ES-I3 (cell line): ENCODE data around the gene CLSTN2.

Source experiments
- H3K36me3 ChIP-seq: 2 replicates; pipeline ENCODE4 v1.6.1; 2013; ENCODE audit warnings: mild to moderate bottlenecking, low read length, control low read depth, moderate library complexity; ENCODE audit not compliant: insufficient read depth
- H3K4me1 ChIP-seq: 2 replicates; pipeline ENCODE4 v1.6.1; 2013; ENCODE audit warnings: mild to moderate bottlenecking, control low read depth, low read length; ENCODE audit not compliant: insufficient read depth
- H3K9ac ChIP-seq: 2 replicates; pipeline ENCODE4 v1.6.1; 2013; ENCODE audit warnings: low read depth, mild to moderate bottlenecking, low read length, moderate library complexity
- H3K9me3 ChIP-seq: 2 replicates; pipeline ENCODE4 v1.6.1; 2013; ENCODE audit warnings: mild to moderate bottlenecking, low read length, moderate library complexity; ENCODE audit not compliant: control insufficient read depth, insufficient read depth

Gene CLSTN2

GRCh38 chr3:140284372-140284771 lies 349.4 kb downstream of the CLSTN2 start:
- H3K4me1 ChIP-seq: peaks cover 14% of the 10 kb centered on the region
- H3K9ac ChIP-seq: no peak overlapping the region
- no peaks in the 10 kb centered on the region for H3K9me3 ChIP-seq
- no peaks in the 10 kb centered on the region for H3K36me3 ChIP-seq

GRCh38 chr3:140285380-140285779 lies 350.4 kb downstream of the CLSTN2 start:
- Histone ChIP-seq H3K4me1 (peaks cover 14% of the 10 kb centered on the region), H3K36me3 (no peaks in the 10 kb centered on the region), H3K9ac (no peak overlapping the region), H3K9me3 (no peaks in the 10 kb centered on the region)

GRCh38 chr3:140288595-140288994 lies 353.6 kb downstream of the CLSTN2 start:
- Histone ChIP-seq H3K9ac (no peak overlapping the region), H3K4me1 (peaks cover 14% of the 10 kb centered on the region), H3K9me3 (no peaks in the 10 kb centered on the region), H3K36me3 (no peaks in the 10 kb centered on the region)

- peaks cover 10% of the 10 kb centered on the region for H3K4me1 ChIP-seq
- no peak overlapping the region for H3K9ac ChIP-seq
- no peaks in the 10 kb centered on the region for H3K9me3 ChIP-seq
- H3K36me3 ChIP-seq: no peaks in the 10 kb centered on the region
These were observed 355.1 kb downstream of the CLSTN2 start for GRCh38 chr3:140290105-140290504.

- no peaks in the 10 kb centered on the region for H3K9me3 ChIP-seq
- H3K4me1 ChIP-seq: peaks cover 12% of the 10 kb centered on the region
These were observed 357.2 kb downstream of the CLSTN2 start for GRCh38 chr3:140292170-140292569.

GRCh38 chr3:140292684-140293083 lies 357.7 kb downstream of the CLSTN2 start:
- Histone ChIP-seq H3K9ac (no peak overlapping the region), H3K36me3 (no peaks in the 10 kb centered on the region), H3K4me1 (peaks cover 16% of the 10 kb centered on the region), H3K9me3 (no peaks in the 10 kb centered on the region)

More at GRCh38 chr3:140292170-140292569, 357.2 kb downstream of the CLSTN2 start:
- H3K9ac ChIP-seq: no peak overlapping the region
- no peaks in the 10 kb centered on the region for H3K36me3 ChIP-seq

GRCh38 chr3:140294058-140294457 lies 359.1 kb downstream of the CLSTN2 start:
- Histone ChIP-seq H3K9me3 (no peaks in the 10 kb centered on the region), H3K4me1 (peaks cover 12% of the 10 kb centered on the region; the same call in 1 of the 2 replicates), H3K9ac (no peak overlapping the region), H3K36me3 (no peaks in the 10 kb centered on the region)

- no peaks in the 10 kb centered on the region for H3K9me3 ChIP-seq
- H3K9ac ChIP-seq: no peak overlapping the region
- peaks cover 20% of the 10 kb centered on the region; the same call in 1 of the 2 replicates for H3K4me1 ChIP-seq
- H3K36me3 ChIP-seq: no peaks in the 10 kb centered on the region
These were observed 361.9 kb downstream of the CLSTN2 start for GRCh38 chr3:140296796-140297352.

- H3K4me1 ChIP-seq: peaks cover 20% of the 10 kb centered on the region; the same call in 1 of the 2 replicates
- no peaks in the 10 kb centered on the region for H3K9me3 ChIP-seq
- H3K9ac ChIP-seq: no peak overlapping the region
- H3K36me3 ChIP-seq: no peaks in the 10 kb centered on the region
These were observed 363.1 kb downstream of the CLSTN2 start for GRCh38 chr3:140298043-140298442.

- no peak overlapping the region for H3K9ac ChIP-seq
- no peaks in the 10 kb centered on the region for H3K36me3 ChIP-seq
- peaks cover 20% of the 10 kb centered on the region; the same call in 1 of the 2 replicates for H3K4me1 ChIP-seq
- no peaks in the 10 kb centered on the region for H3K9me3 ChIP-seq
These were observed 363.6 kb downstream of the CLSTN2 start for GRCh38 chr3:140298569-140299070.

- H3K9me3 ChIP-seq: peaks cover 3% of the 10 kb centered on the region
- H3K4me1 ChIP-seq: peaks cover 10% of the 10 kb centered on the region; the same call in 1 of the 2 replicates
- H3K9ac ChIP-seq: no peak overlapping the region
- H3K36me3 ChIP-seq: no peaks in the 10 kb centered on the region
These were observed 368.9 kb downstream of the CLSTN2 start for GRCh38 chr3:140303875-140304274.

GRCh38 chr3:140308535-140308934 lies 373.6 kb downstream of the CLSTN2 start:
- no peak overlapping the region for H3K9ac ChIP-seq
- H3K4me1 ChIP-seq: no peaks in the 10 kb centered on the region
- H3K9me3 ChIP-seq: peaks cover 3% of the 10 kb centered on the region
- no peaks in the 10 kb centered on the region for H3K36me3 ChIP-seq

- H3K36me3 ChIP-seq: no peaks in the 10 kb centered on the region
- no peak overlapping the region for H3K9ac ChIP-seq
- H3K4me1 ChIP-seq: no peaks in the 10 kb centered on the region
- peaks cover 2% of the 10 kb centered on the region for H3K9me3 ChIP-seq
These were observed 376.4 kb downstream of the CLSTN2 start for GRCh38 chr3:140311428-140311827.

- Histone ChIP-seq H3K36me3 (no peaks in the 10 kb centered on the region), H3K9me3 (no peaks in the 10 kb centered on the region)
These were observed 381.0 kb downstream of the CLSTN2 start for GRCh38 chr3:140315955-140316354.

GRCh38 chr3:140316466-140316865 lies 381.5 kb downstream of the CLSTN2 start:
- H3K4me1 ChIP-seq: no peaks in the 10 kb centered on the region
- H3K36me3 ChIP-seq: no peaks in the 10 kb centered on the region
- no peaks in the 10 kb centered on the region for H3K9me3 ChIP-seq
- no peak overlapping the region for H3K9ac ChIP-seq

More at GRCh38 chr3:140315955-140316354, 381.0 kb downstream of the CLSTN2 start:
- no peaks in the 10 kb centered on the region for H3K4me1 ChIP-seq
- no peak overlapping the region for H3K9ac ChIP-seq
